Cerebellar nuclear complex (tissue), 1 donor: ENCODE results near the gene CACNA1F.

ENCODE experiments used
- DNase-seq, 2 experiments: peaks; one replicate each; lab custom pipeline; 2025; lab: John Stamatoyannopoulos, UW

The CACNA1F gene

DNA sequence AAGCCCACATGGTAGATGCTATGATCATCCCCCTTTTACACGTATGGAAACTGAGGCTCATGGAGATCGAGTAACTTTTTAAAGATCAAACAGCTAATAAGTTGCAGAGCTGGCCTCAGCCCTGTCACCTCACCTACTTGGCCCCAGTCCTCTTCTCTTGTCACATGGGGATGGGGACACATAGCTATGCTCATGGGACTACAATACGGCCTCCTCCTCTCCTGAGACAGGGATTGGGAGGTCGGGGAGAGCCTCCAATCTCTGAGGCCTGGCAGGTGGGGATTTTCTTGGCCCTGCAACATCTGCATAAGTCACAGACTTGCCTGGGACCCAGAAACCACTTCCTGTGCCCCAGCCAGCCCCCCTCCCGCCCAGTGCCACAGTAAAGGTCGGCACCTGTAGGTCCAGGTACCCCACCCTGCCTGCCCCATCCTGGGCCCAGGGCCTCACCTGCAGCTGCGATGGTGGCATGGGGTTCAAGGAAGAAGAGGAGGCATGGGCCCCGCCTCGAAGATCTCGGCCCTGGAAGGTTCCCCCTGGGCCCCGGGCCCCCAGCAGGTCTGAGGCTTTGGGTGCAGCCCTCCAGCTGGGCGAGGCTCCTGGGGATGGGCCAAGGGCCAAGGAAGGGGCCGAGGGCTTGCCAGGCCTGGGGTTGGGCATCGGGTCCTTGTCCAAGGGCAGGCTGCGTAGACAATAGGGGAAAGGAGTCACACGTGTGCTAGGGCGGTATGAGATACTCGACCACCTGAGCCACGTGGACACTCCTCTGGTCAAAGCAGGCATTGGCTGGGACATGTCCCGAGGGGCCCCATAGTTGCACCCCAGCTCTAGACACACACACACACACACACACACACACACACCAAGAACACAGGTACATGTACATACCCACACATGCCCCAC, 25.0 kb upstream of the CACNA1F start:
- DNase-seq = no peak

- DNase-seq = no peak
These were observed 24.1 kb upstream of the CACNA1F start for GRCh38 chrX:49257074-49257790.

GRCh38 chrX:49256268-49256995, 23.3 kb upstream of the CACNA1F start:
- DNase-seq = no peak

- no peak for DNase-seq
These were observed 21.5 kb upstream of the CACNA1F start for GRCh38 chrX:49254639-49255038.

GRCh38 chrX:49251325-49251724, 18.2 kb upstream of the CACNA1F start:
- DNase-seq = no peak

GRCh38 chrX:49250578-49250977, 17.4 kb upstream of the CACNA1F start:
- DNase-seq = no peak

DNA sequence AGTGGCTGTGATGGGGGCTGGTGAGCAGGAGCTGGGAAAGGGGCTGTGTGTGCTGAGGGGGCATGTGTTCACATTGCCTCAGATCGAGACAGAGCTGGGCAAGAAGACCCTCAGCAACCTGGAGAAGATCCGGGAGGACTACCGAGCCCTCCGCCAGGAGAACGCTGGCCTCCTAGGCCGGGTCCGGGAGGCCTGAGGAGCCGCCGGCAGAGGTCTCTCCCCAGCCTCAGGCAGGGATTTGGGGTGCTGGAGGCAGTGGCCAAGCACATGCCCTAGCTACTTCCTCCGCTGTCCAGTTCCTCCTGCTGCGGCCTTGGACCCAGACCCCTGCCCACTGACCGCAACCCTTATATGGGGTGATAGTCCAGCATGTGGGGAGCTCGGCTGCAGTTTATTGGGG, 16.9 kb upstream of the CACNA1F start:
- no peak for DNase-seq

DNA sequence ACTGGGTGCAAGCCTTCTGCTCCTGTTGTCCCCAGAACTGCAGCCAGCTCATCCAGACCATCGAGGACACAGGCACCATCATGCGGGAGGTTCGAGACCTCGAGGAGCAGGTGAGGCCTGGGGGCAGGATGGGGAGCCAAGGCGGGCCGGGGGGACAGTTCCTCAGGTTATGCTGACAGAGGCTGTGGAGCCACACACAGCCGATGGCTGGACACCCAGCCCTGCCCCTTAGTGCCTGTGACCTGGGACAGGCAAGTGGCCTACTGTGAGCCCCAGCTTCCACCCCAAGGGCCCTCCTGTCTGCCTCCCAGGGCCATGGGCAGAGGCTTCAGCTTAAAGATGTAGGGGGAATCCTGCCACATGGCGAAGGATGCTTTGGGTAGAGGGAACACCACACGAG, 16.5 kb upstream of the CACNA1F start:
- no peak for DNase-seq

DNA sequence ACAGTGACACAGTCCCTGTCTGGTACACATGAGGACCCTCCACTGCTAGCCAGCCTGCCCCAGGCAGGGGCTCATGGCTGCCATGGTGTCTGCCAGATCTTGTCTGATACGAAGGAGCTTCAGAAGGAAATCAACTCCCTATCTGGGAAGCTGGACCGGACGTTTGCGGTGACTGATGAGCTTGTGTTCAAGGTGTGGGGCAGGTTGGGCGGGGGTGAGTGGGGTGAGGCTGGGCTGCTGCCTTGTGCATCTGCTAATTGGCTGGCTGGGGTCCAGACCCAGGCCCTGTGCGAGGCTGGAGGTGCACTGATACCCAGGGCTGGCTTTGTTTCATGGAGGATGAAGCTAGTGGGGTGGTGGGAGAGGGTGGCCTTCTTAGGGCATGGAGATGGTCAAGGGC, 15.9 kb upstream of the CACNA1F start:
- DNase-seq = no peak

DNA sequence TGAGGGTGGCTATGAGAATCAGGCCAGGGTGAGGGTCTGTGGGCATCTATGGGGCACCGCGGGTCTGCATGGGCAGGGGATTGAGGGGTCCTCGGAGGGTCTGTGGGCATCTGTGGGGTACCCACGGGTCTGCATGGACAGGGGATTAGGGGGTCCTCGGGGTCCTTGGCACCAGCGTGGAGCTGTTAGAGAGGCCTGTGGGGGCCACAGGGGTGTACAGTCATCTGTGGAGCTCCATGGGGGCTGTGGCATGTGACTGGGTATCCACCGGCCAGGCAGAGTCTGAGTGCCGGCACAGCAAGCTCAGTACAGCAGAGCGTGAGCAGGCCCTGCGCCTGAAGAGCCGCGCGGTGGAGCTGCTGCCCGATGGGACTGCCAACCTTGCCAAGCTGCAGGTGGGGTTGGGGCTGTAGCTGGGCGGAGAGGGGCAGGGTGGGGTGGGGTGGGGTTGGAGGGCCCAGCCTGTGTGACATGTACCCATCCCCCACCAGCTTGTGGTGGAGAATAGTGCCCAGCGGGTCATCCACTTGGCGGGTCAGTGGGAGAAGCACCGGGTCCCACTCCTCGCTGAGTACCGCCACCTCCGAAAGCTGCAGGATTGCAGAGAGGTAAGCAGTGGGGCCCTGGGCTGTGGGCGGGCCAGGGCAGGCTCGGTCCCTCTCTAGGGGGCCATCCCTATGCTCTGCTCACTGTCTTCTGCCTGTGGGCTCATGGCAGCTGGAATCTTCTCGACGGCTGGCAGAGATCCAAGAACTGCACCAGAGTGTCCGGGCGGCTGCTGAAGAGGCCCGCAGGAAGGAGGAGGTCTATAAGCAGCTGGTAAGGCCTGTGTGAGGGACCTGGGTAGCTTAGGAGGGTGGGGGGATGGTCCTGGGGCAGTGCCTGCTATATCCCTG, 15.0 kb upstream of the CACNA1F start:
- DNase-seq = no peak

DNA sequence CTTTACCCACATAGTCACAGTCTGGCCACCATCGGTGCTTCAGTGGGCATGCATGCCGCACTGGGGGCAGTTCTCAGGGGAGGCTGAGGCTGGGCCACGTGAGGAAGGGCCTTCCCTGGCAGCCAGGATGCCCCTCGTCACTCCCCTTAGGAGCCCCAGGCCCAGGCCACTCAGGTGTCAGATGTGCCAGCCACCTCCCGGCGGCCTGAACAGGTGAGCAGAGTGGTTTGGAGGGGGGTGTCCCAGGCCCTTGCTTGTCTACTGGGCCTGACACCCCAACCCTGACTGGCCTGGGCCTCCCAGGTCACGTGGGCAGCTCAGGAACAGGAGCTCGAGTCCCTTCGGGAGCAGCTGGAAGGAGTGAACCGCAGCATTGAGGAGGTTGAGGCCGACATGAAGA, 14.2 kb upstream of the CACNA1F start:
- no peak for DNase-seq

- no peak for DNase-seq
These were observed 13.4 kb upstream of the CACNA1F start for GRCh38 chrX:49246541-49246940.

GRCh38 chrX:49244207-49244606, 11.1 kb upstream of the CACNA1F start:
- DNase-seq = no peak

DNA sequence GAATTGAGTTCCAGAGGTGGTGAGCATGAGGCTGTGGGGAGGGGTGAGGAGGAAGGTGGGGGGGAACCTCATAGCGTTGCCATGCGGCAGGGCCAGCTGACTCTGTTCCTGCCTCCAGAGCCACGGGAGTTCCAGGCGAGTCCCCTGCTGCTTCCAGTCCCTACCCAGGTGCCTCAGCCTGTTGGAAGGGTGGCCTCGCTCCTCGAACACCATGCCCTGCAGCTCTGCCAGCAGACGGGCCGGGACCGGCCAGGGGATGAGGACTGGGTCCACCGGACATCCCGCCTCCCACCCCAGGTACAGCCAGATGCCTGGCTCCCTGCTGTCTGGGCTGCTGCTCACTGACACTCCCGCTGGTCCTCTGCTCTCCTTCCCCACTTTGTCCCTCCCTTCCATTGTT, 10.0 kb upstream of the CACNA1F start:
- no peak for DNase-seq

DNA sequence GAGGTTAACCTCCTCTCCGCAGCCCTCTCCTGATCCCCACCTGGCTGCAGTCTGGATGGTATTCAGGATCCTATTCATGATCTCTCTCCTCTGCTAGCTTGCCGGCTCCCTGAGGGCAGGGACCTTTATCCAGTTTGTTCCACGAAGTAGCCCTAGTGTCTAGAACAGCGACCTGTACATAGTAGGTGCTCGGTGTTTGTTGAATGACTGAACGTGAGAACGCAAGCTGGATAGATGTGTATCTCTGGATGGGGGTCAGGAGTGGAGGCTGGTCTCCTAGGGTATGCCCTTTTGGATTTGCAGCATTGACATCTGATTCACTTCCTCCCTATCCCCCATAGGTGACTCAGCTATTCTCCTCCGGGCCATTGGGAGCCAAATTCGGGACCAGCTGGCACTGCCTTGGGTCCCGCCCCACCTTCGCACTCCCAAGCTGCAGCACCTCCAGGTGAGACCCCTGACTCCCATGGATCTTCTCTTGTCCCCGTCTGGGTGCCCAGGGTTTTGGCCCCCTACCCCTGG, 9.5 kb upstream of the CACNA1F start:
- DNase-seq = no peak

GRCh38 chrX:49238735-49239134, 5.6 kb upstream of the CACNA1F start:
- no peak for DNase-seq

- DNase-seq = no peak
These were observed 3.9 kb upstream of the CACNA1F start for GRCh38 chrX:49237060-49237459.

GRCh38 chrX:49233887-49234555, 881 bp upstream of the CACNA1F start:
- no peak for DNase-seq

DNA sequence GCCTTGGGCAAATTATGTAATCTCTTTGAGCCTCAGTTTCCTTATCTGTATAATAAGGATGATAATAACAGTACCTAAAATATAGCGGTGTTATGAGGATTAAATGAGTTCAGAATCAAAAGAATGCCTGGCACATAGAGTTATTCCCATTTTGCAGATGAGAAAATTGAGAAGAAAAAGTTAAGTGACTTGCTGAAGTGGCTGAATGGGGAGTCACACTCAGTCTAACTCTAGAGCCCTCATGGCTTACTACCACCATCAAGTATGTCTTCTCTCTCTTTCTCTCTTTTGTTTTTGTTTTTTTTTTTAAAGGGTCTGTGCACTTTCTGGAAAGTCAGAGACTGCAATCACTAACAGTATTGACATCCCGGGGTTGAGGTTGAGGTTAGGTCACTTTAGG, 615 bp downstream of the CACNA1F start:
- no peak for DNase-seq

- no peak for DNase-seq
These were observed 1.7 kb downstream of the CACNA1F start for GRCh38 chrX:49231333-49232000.
